GM23338 (cell line): ENCODE results near the gene WDR20. TPM values are rescaled to one million over a fixed set of nuclear protein-coding genes. Genes with fewer than 3 reads are reported as not detected.

Experiments used
- ATAC-seq: fragments of 200-7000 bp; cut with Tn5 transposase; 3 replicates; pipeline ENCODE4 v1.9.1; 2020
- DNase-seq: peaks from one replicate; pipeline ENCODE4 v3.0.0-alpha.2; 2015; ENCODE audit warnings: low spot score
- H2AFZ ChIP-seq: fragments of 200-600 bp; sonication (generic); 2 replicates; pipeline ENCODE4 v1.8.0; 2016; ENCODE audit warnings: antibody characterized with exemption, mild to moderate bottlenecking, moderate library complexity
- H3F3A ChIP-seq: fragments of 200-600 bp; sonication (generic); replicated peaks from 2 replicates; pipeline ENCODE4 v1.8.0; 2017; ENCODE audit warnings: antibody characterized with exemption, mixed run types, low read depth
- H3K27ac ChIP-seq: fragments of 200-600 bp; sonication (generic); 2 replicates; pipeline ENCODE4 v1.6.1; 2016; ENCODE audit warnings: low read depth
- H3K27me3 ChIP-seq: fragments of 200-600 bp; sonication (generic); 2 replicates; pipeline ENCODE4 v1.8.0; 2016; ENCODE audit warnings: mild to moderate bottlenecking, mixed run types, moderate library complexity; ENCODE audit not compliant: insufficient read depth
- H3K36me3 ChIP-seq: fragments of 200-600 bp; sonication (generic); 2 replicates; pipeline ENCODE4 v1.8.0; 2016; ENCODE audit warnings: mild to moderate bottlenecking; ENCODE audit not compliant: insufficient read depth
- H3K4me1 ChIP-seq: fragments of 200-600 bp; sonication (generic); 2 replicates; pipeline ENCODE4 v1.8.0; 2016; ENCODE audit warnings: mild to moderate bottlenecking, moderate library complexity; ENCODE audit not compliant: insufficient read depth
- H3K4me2 ChIP-seq: fragments of 200-600 bp; sonication (generic); 2 replicates; pipeline ENCODE4 v1.7.1; 2017; ENCODE audit warnings: mixed run types
- H3K4me3 ChIP-seq: fragments of 200-600 bp; sonication (generic); 2 replicates; pipeline ENCODE4 v1.6.1; 2016; ENCODE audit warnings: mixed run types
- H3K79me2 ChIP-seq: fragments of 200-600 bp; sonication (generic); replicated peaks from 2 replicates; pipeline ENCODE4 v1.8.0; 2017; ENCODE audit warnings: mild to moderate bottlenecking; ENCODE audit not compliant: insufficient read depth
- H3K9me2 ChIP-seq: fragments of 200-600 bp; sonication (generic); 2 replicates; pipeline ENCODE4 v1.8.0; 2017; ENCODE audit not compliant: insufficient read depth
- H4K20me1 ChIP-seq: fragments of 200-600 bp; sonication (generic); replicated peaks from 2 replicates; pipeline ENCODE4 v1.8.0; 2017; ENCODE audit warnings: mild to moderate bottlenecking; ENCODE audit not compliant: insufficient read depth
- H3K27ac Mint-ChIP-seq: 2 replicates; pipeline ENCODE4 v1.8.0; 2020; ENCODE audit warnings: inconsistent platforms, mild to moderate bottlenecking, moderate library complexity, mixed read lengths
- H3K27me3 Mint-ChIP-seq: 3 replicates; pipeline ENCODE4 v1.8.0; 2022; ENCODE audit warnings: low read depth, mild to moderate bottlenecking, moderate library complexity, mixed read lengths, inconsistent platforms; ENCODE audit not compliant: insufficient read depth, poor library complexity
- H3K36me3 Mint-ChIP-seq: 3 replicates; pipeline ENCODE4 v1.8.0; 2021; ENCODE audit warnings: low read depth, mild to moderate bottlenecking, inconsistent platforms, moderate library complexity, mixed read lengths
- H3K4me1 Mint-ChIP-seq: 3 replicates; pipeline ENCODE4 v1.8.0; 2020; ENCODE audit warnings: mild to moderate bottlenecking, inconsistent platforms, mixed read lengths
- H3K4me3 Mint-ChIP-seq: 3 replicates; pipeline ENCODE4 v1.8.0; 2021; ENCODE audit warnings: moderate library complexity, mild to moderate bottlenecking, inconsistent platforms, mixed read lengths
- H3K9me3 Mint-ChIP-seq: 3 replicates; pipeline ENCODE4 v1.8.0; 2020; ENCODE audit warnings: moderate library complexity, mild to moderate bottlenecking, inconsistent platforms, mixed read lengths
- CREB1 ChIP-seq: fragments of 250-450 bp; sonication (Bioruptor Pico); IDR thresholded peaks from 2 replicates; pipeline ENCODE4 v1.5.0; 2020; ENCODE audit warnings: low read depth, mild to moderate bottlenecking, moderate library complexity
- EZH2 ChIP-seq: fragments of 200-600 bp; sonication (generic); IDR thresholded peaks from one replicate; pipeline ENCODE4 v1.8.0; 2017; ENCODE audit warnings: antibody characterized with exemption, mild to moderate bottlenecking, low read depth; ENCODE audit not compliant: unreplicated experiment
- EZH2phosphoT487 ChIP-seq: fragments of 200-600 bp; sonication (generic); IDR thresholded peaks from one replicate; pipeline ENCODE4 v1.8.1; 2018; ENCODE audit warnings: antibody characterized with exemption; ENCODE audit not compliant: unreplicated experiment
- JUNB ChIP-seq: IDR thresholded peaks from one replicate; pipeline ENCODE4 v1.6.1; 2016; ENCODE audit warnings: antibody characterized with exemption; ENCODE audit not compliant: unreplicated experiment
- NANOG ChIP-seq: IDR thresholded peaks from 2 replicates; pipeline ENCODE4 v1.6.1; 2016; ENCODE audit warnings: antibody characterized with exemption, borderline replicate concordance
- POLR2AphosphoS5 ChIP-seq: IDR thresholded peaks from 2 replicates; pipeline ENCODE4 v1.6.1; 2016; ENCODE audit warnings: antibody characterized with exemption, low read depth
- STAT1 ChIP-seq: IDR thresholded peaks from one replicate; pipeline ENCODE4 v1.6.1; 2016; ENCODE audit warnings: antibody characterized with exemption; ENCODE audit not compliant: unreplicated experiment
- ZNF114 ChIP-seq: fragments of 250-450 bp; sonication (Bioruptor Pico); IDR thresholded peaks from 2 replicates; pipeline ENCODE4 v1.5.0; 2020; ENCODE audit warnings: mild to moderate bottlenecking, moderate library complexity
- ZNF331 ChIP-seq: fragments of 250-450 bp; sonication (Bioruptor Pico); IDR thresholded peaks from 2 replicates; pipeline ENCODE4 v1.5.0; 2020; ENCODE audit warnings: low read depth, mild to moderate bottlenecking, moderate library complexity
- polyA plus RNA-seq: library from polyadenylated mRNA; unstranded; fragments of >200 nt; fragmentation: Nextera tagmentation; extraction: Ambion mirVana; gene quantifications from 2 replicates; pipeline ENCODE4 v1.2.1, GENCODE V29; 2016
- total RNA-seq: library from RNA; depleted of rRNA; stranded (reverse); fragments of >200 nt; shearing (Covaris generic); gene quantifications from 2 replicates; pipeline ENCODE4 v1.2.3, GENCODE V29; 2014
- TF ChIP-seq, protein P1 (sequence below): fragments of 250-450 bp; sonication (Bioruptor Pico); IDR thresholded peaks from 2 replicates; pipeline ENCODE4 v1.5.0; 2020; ENCODE audit warnings: mild to moderate bottlenecking, moderate library complexity
- TF ChIP-seq, protein P2 (sequence below): IDR thresholded peaks from 2 replicates; pipeline ENCODE4 v1.6.1; 2016; ENCODE audit warnings: antibody characterized with exemption
- TF ChIP-seq, protein P3 (sequence below), 2 experiments: fragments of 200-600 bp in 1 of 2; sonication (generic) in 1 of 2; conservative IDR thresholded peaks; 2 replicates each; pipeline versions ENCODE4 v1.5.1 to v1.6.1; 2016 to 2017; ENCODE audit warnings: antibody characterized with exemption in 2 of 2, low read depth in 2 of 2, mild to moderate bottlenecking in 2 of 2, moderate library complexity in 1 of 2
- TF ChIP-seq, protein P4 (sequence below): IDR thresholded peaks from one replicate; pipeline ENCODE4 v1.6.1; 2018; ENCODE audit warnings: antibody characterized with exemption; ENCODE audit not compliant: unreplicated experiment

Gene WDR20
- total and polyA plus RNA-seq, 2 experiments from 2014 or later = 17.9 to 21.0 TPM

DNA sequence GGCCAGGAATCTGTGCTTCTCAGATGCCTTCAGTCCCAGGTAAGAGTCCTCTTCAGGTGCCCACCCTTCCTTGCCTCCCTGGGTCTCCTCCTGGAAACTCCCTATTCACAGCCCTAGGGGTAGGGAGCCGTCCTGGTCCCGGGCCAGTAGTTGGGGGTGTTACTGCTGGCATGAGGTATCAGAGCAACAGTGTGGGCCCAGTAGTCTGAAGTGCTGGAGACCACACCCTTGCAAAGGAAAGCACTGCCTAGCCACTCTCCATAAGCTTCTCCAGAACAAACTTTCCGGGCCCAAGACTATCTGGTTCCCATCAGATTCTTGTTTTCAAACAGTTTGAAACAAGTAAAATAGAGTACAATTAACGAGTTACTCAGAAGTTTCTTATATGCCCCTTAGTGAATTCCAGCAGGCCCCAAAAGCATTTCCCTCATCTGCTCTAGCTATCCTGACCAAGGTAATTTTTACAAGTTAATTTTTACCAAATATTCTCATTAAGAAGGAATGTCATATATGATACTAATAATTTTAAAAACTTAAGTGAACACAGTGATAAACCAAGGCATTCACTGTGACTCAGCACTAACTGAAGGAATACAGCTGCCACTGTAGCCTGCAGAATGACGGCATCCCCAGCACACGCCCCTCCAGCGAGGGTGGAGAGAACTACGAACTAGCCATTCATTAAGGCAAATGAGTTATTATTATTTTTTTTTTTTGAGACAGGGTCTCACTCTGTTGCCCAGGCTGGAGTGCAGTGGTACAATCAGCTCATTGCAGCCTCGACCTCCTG lies 115.9 kb downstream of the WDR20 start:
- TF ChIP-seq ZNF114 (CRISPR knock-in tag) (no peak), JUNB (no peak), ZNF331 (CRISPR knock-in tag) (no peak), CREB1 (no peak), EZH2 (no peak), POLR2AphosphoS5 (no peak), EZH2phosphoT487 (no peak), STAT1 (no peak), NANOG (no peak)
- TF ChIP-seq, protein P1, sequence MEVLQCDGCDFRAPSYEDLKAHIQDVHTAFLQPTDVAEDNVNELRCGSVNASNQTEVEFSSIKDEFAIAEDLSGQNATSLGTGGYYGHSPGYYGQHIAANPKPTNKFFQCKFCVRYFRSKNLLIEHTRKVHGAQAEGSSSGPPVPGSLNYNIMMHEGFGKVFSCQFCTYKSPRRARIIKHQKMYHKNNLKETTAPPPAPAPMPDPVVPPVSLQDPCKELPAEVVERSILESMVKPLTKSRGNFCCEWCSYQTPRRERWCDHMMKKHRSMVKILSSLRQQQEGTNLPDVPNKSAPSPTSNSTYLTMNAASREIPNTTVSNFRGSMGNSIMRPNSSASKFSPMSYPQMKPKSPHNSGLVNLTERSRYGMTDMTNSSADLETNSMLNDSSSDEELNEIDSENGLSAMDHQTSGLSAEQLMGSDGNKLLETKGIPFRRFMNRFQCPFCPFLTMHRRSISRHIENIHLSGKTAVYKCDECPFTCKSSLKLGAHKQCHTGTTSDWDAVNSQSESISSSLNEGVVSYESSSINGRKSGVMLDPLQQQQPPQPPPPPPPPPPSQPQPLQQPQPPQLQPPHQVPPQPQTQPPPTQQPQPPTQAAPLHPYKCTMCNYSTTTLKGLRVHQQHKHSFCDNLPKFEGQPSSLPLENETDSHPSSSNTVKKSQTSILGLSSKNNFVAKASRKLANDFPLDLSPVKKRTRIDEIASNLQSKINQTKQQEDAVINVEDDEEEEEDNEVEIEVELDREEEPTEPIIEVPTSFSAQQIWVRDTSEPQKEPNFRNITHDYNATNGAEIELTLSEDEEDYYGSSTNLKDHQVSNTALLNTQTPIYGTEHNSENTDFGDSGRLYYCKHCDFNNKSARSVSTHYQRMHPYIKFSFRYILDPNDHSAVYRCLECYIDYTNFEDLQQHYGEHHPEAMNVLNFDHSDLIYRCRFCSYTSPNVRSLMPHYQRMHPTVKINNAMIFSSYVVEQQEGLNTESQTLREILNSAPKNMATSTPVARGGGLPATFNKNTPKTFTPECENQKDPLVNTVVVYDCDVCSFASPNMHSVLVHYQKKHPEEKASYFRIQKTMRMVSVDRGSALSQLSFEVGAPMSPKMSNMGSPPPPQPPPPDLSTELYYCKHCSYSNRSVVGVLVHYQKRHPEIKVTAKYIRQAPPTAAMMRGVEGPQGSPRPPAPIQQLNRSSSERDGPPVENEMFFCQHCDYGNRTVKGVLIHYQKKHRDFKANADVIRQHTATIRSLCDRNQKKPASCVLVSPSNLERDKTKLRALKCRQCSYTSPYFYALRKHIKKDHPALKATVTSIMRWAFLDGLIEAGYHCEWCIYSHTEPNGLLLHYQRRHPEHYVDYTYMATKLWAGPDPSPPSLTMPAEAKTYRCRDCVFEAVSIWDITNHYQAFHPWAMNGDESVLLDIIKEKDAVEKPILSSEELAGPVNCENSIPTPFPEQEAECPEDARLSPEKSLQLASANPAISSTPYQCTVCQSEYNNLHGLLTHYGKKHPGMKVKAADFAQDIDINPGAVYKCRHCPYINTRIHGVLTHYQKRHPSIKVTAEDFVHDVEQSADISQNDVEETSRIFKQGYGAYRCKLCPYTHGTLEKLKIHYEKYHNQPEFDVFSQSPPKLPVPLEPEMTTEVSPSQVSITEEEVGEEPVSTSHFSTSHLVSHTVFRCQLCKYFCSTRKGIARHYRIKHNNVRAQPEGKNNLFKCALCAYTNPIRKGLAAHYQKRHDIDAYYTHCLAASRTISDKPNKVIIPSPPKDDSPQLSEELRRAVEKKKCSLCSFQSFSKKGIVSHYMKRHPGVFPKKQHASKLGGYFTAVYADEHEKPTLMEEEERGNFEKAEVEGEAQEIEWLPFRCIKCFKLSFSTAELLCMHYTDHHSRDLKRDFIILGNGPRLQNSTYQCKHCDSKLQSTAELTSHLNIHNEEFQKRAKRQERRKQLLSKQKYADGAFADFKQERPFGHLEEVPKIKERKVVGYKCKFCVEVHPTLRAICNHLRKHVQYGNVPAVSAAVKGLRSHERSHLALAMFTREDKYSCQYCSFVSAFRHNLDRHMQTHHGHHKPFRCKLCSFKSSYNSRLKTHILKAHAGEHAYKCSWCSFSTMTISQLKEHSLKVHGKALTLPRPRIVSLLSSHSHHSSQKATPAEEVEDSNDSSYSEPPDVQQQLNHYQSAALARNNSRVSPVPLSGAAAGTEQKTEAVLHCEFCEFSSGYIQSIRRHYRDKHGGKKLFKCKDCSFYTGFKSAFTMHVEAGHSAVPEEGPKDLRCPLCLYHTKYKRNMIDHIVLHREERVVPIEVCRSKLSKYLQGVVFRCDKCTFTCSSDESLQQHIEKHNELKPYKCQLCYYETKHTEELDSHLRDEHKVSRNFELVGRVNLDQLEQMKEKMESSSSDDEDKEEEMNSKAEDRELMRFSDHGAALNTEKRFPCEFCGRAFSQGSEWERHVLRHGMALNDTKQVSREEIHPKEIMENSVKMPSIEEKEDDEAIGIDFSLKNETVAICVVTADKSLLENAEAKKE (CRISPR knock-in tag) = no peak
- TF ChIP-seq, protein P2, sequence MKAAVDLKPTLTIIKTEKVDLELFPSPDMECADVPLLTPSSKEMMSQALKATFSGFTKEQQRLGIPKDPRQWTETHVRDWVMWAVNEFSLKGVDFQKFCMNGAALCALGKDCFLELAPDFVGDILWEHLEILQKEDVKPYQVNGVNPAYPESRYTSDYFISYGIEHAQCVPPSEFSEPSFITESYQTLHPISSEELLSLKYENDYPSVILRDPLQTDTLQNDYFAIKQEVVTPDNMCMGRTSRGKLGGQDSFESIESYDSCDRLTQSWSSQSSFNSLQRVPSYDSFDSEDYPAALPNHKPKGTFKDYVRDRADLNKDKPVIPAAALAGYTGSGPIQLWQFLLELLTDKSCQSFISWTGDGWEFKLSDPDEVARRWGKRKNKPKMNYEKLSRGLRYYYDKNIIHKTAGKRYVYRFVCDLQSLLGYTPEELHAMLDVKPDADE = no peak
- TF ChIP-seq, protein P3, sequence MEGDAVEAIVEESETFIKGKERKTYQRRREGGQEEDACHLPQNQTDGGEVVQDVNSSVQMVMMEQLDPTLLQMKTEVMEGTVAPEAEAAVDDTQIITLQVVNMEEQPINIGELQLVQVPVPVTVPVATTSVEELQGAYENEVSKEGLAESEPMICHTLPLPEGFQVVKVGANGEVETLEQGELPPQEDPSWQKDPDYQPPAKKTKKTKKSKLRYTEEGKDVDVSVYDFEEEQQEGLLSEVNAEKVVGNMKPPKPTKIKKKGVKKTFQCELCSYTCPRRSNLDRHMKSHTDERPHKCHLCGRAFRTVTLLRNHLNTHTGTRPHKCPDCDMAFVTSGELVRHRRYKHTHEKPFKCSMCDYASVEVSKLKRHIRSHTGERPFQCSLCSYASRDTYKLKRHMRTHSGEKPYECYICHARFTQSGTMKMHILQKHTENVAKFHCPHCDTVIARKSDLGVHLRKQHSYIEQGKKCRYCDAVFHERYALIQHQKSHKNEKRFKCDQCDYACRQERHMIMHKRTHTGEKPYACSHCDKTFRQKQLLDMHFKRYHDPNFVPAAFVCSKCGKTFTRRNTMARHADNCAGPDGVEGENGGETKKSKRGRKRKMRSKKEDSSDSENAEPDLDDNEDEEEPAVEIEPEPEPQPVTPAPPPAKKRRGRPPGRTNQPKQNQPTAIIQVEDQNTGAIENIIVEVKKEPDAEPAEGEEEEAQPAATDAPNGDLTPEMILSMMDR (conservative IDR thresholded peaks at IDR 0.05; ENCODE audit: low read depth in 2 of 2) = no peak
- TF ChIP-seq, protein P4, sequence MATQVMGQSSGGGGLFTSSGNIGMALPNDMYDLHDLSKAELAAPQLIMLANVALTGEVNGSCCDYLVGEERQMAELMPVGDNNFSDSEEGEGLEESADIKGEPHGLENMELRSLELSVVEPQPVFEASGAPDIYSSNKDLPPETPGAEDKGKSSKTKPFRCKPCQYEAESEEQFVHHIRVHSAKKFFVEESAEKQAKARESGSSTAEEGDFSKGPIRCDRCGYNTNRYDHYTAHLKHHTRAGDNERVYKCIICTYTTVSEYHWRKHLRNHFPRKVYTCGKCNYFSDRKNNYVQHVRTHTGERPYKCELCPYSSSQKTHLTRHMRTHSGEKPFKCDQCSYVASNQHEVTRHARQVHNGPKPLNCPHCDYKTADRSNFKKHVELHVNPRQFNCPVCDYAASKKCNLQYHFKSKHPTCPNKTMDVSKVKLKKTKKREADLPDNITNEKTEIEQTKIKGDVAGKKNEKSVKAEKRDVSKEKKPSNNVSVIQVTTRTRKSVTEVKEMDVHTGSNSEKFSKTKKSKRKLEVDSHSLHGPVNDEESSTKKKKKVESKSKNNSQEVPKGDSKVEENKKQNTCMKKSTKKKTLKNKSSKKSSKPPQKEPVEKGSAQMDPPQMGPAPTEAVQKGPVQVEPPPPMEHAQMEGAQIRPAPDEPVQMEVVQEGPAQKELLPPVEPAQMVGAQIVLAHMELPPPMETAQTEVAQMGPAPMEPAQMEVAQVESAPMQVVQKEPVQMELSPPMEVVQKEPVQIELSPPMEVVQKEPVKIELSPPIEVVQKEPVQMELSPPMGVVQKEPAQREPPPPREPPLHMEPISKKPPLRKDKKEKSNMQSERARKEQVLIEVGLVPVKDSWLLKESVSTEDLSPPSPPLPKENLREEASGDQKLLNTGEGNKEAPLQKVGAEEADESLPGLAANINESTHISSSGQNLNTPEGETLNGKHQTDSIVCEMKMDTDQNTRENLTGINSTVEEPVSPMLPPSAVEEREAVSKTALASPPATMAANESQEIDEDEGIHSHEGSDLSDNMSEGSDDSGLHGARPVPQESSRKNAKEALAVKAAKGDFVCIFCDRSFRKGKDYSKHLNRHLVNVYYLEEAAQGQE = no peak
- Histone ChIP-seq H3K27ac (no peak overlapping the region), H3K79me2 (no peaks in the 10 kb centered on the region), H4K20me1 (no peaks in the 10 kb centered on the region), H3K4me2 (no peak overlapping the region), H3K36me3 (no peaks in the 10 kb centered on the region), H3K4me1 (no peaks in the 10 kb centered on the region), H3K4me3 (no peak overlapping the region), H2AFZ (no peak overlapping the region), H3F3A (no peaks in the 10 kb centered on the region), H3K9me2 (no peaks in the 10 kb centered on the region), H3K27me3 (no peaks in the 10 kb centered on the region)
- H3K27ac Mint-ChIP-seq = no peak overlapping the region
- H3K9me3 Mint-ChIP-seq = no peaks in the 10 kb centered on the region
- peaks cover 2% of the 10 kb centered on the region for H3K27me3 Mint-ChIP-seq
- DNase-seq (no peak), ATAC-seq (peak; percentile 71)
- no peaks in the 10 kb centered on the region; the same call in 2 of the 3 replicates for H3K36me3 Mint-ChIP-seq
- no peak overlapping the region for H3K4me3 Mint-ChIP-seq
- H3K4me1 Mint-ChIP-seq = no peaks in the 10 kb centered on the region
